GM21786 (cell line): ENCODE data around the gene CCDC74A.
"Not testable (repeated sequence)": the region's sequence is repeated elsewhere in the genome, so short reads cannot be mapped to it uniquely, and the experiment has no call there.

ENCODE experiments used
- ATAC-seq: cut with Tn5 transposase; IDR thresholded peaks from one replicate; pipeline ENCODE4 v1.9.1; 2021; ENCODE audit not compliant: unreplicated experiment

Gene CCDC74A

GRCh38 chr2:131552871-131553270, 25.2 kb downstream of the CCDC74A start:
- ATAC-seq: no peak

GRCh38 chr2:131556998-131557397, 29.3 kb downstream of the CCDC74A start:
- ATAC-seq: no peak

GRCh38 chr2:131557558-131558321, 30.1 kb downstream of the CCDC74A start:
- no peak for ATAC-seq

- ATAC-seq: no peak
Measured at GRCh38 chr2:131566371-131566770, 38.7 kb downstream of the CCDC74A start.

GRCh38 chr2:131567891-131568290, 40.2 kb downstream of the CCDC74A start:
- ATAC-seq: no peak

- not testable (repeated sequence) for ATAC-seq
Measured at GRCh38 chr2:131568401-131568800, 40.7 kb downstream of the CCDC74A start.

- ATAC-seq: no peak
Measured at GRCh38 chr2:131572175-131572574, 44.5 kb downstream of the CCDC74A start.

- ATAC-seq: no peak
Measured at GRCh38 chr2:131577812-131578211, 50.1 kb downstream of the CCDC74A start.

GRCh38 chr2:131580187-131580586, 52.5 kb downstream of the CCDC74A start:
- ATAC-seq: no peak
